Renal pelvis (tissue), 4 donors: ENCODE measurements around the gene TRPM6. TPM values are rescaled to one million over a fixed set of nuclear protein-coding genes. Genes with fewer than 3 reads are reported as not detected.

Experiments used
- DNase-seq: peaks from one replicate; pipeline ENCODE4 v3.0.0-alpha.2; 2013
- polyA plus RNA-seq, 3 donors: library from polyadenylated mRNA; unstranded; fragments of 120-200 nt; gene quantifications; one replicate each; pipeline ENCODE4 v1.2.1, GENCODE V29; 2013; ENCODE audit not compliant: insufficient read length in 3 of 3

Gene TRPM6
- polyA plus RNA-seq, 3 donors = 0.54 to 0.95 (median 0.61) TPM

DNA sequence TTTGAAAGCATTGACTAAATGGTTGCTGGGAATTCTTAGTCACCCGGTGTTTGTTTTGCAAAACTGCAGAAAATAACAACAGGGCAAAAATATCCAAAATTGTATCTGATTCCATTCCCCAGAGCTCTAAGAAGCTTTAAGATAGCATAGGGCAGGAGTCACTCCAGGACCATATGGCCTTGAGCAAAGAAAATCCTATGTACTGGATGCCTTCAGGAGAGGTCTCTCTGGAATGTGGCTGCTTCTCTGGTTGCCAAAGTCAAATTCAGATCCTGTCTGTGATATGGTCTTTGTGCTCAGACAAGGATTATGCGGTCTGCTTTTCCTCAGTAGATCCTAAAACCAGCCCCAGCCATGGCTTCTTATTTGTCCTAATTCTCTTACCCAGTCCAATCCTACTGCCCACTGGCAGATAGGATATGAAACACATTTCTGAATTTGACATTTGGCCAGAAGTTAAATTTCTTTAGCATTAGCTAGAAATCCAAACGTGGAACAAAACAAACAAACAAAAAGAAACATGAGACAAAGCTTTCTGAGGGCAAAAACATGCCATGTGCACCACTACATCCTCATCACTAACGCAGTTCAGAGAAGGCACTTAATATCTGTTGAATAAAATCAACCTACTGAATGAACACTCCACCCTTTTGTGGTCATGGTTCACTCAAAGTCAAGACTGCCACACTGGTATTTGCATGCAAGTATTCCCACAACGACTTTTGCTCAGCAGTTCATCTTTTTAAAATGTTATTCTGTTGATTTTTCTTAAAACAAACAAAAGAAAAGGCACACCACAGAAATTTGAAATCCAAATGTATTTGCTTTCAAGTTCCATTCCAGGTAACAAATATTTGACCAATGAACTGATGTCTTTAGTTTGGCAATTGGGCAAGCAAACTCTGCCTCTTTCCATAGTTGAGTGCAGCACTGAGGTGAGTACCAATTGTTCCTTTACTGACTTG is 165.7 kb downstream of the TRPM6 start:
- no peak for DNase-seq

DNA sequence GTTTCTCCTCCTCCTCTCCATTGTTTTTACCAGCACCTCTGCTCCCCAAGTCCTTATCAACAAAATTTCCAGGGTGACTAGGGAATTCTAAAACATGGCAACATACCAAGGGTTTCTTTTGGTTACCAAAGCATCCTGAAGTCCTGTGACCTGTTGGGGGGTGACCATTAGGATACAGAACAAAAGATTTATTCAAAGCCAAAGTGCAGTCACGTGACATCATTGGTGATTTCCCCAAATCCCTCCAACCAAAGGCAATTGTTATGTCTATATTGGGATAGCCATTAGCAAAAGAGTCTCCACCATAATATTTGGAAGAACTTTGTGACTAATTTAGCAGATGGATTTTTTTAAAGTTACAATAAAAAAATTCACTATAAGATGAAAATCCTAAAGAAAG is 168.4 kb downstream of the TRPM6 start:
- DNase-seq = no peak

DNA sequence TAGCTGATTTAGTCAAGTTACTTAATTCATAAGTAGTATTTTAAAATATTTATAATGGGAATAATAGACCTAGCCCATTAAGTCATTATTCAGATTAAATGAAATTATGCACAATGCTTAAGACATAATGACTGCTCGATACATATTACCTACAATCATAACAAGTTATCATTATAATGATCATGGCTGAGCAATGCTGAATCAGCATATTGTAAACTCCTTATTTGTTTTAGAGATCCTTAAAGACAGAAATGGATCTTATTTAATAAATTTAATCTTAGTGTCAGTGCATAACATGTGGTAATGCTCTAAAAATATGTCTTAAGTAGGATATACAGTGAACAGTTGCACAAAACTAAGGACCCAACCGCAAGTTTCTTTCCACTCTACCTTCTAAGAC is 169.0 kb downstream of the TRPM6 start:
- DNase-seq = no peak

DNA sequence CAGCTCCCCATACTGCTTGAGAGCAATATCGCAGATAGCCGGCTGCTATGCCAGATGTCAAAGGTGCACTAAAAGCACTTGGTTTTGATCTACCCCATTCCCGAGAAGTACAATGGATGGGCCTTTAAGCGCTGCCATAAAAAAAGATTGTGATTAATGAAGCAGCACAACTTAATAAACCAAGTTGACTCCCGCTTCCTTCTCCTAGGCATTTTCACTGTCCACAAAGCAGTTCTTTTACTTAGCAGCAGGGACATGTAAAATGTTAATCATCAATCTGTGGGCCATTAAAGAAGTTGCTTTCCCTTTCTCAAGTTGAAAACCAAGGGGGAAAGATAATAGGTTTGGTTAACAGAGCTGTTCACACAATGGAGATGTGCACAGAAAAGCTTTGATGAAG is 176.4 kb downstream of the TRPM6 start:
- DNase-seq = peak; percentile 75

DNA sequence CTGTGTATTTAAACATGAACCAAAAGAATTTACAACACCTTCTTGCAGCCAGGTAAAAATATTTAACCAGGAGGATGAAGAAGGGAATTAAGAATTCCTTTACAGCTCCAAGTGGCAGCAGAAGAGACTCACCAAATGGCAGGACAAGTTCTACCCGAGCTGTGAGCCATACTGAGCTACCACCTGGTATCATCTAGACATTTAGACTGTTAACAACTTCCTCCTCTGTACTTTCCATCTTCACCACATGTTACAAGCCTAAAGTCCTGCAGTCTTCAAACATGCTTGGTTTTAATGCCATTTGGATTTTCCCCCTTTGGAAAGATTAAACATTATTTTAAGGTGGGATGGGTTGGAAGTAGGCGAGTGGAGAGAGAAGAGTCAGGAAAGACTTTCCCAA is 190.2 kb downstream of the TRPM6 start:
- no peak for DNase-seq

DNA sequence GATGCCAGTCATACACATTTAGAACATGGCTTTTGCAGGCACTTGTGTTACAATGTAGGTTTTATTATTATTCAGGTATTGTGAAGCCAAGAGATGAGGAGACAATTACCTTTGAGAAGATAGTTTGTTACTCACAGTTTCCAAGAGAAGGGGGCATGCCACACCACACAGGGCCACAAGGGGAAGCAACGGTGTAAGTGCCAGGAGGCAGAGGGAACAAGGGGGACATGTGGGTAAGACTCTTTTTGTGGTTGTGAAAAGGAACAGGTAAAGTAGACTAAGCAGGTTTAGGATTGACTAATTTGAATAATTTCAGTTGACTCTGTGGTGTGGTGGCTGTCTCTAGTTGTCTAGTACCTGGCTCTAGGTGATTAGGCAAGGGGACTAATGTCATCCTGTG is 191.2 kb downstream of the TRPM6 start:
- DNase-seq = no peak

DNA sequence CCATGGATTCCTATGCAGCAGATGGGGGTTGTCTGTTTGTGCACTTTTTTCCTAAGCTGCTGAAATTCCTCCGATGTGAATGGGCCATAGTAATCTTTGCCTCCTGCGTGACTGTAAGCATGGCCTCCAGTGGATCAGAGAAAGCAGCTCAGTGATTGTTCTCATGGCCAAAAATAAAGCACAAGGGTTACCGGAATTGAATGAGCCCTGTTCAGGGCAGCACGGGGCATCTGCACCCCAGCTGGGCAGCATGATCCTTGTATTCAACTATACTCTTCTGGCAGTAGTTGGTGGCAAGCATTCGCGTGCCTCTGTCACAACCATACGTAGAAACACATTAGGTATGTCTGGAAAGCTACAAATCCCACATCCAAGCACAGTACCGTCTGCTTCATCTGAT is 196.7 kb downstream of the TRPM6 start:
- no peak for DNase-seq

DNA sequence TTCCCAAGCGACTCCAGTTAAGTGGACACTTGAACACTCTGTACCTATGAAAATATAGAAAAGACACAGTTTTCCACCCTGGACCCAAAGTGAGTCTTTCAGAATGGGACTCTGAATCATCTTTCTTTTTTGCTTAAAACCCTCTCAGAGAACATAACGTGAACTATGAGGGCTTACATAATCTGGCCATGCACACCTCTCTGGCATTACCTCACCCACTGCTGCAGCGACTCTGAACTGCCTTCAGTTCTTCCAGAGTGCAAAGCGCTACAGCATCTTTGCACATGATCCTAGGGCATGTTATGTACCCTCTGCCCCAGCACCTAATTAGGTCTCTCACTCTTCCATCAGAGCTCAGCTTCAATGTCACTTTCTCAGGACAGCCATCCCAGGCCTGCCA is 204.4 kb downstream of the TRPM6 start:
- DNase-seq = no peak

DNA sequence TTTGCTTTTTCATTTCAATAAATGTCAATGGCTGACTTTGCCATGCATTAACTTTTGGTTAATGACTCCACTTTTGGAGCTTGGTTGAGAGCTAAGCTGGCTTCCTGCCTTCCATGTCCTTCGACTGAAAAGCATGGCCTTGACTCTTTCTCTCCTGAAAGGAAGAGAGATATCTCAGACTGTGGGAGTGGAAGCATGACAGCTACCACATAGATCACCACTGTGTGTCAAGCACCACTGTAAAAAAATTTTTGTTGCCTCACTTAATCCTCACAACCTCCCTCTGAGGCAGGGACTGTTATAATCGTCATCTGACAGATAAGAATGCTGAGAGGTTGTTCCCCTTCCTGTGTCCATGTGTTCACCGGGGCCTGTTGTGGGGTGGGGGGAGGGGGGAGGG is 205.8 kb downstream of the TRPM6 start:
- no peak for DNase-seq

DNA sequence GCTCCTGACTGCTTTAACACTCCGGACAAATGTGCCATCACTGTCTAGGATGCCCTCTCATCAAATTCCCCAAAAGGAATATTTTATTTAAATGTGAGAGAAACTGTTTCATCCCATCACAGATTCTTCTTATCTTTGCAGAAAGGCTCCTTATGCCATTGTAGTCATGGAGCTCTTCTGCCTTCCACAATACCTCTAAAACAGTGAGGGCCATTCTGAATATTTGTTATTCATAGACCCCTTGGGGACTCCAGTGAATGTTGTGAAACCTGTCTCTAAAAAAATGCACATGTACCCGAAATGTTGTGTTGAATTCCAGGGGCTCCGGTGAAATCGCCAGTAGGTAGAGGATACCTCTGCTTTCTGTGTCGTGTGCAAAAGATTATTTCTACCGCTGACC is 213.6 kb downstream of the TRPM6 start:
- no peak for DNase-seq

Other genes starting within 250 kb of the TRPM6 start
- gene C9orf40, start 65.0 kb upstream of the TRPM6 start, polyA plus RNA-seq = 1 to 10 TPM; 6.4 to 6.8 (median 6.5) TPM
- 10 to 100 TPM; 17.6 to 20.4 (median 19.0) TPM for gene CARNMT1, start 140.4 kb upstream of the TRPM6 start, polyA plus RNA-seq
- 10 to 100 TPM; 18.0 to 27.4 (median 27.0) TPM for gene NMRK1, start 200.2 kb upstream of the TRPM6 start, polyA plus RNA-seq
- gene OSTF1, start 200.6 kb upstream of the TRPM6 start, polyA plus RNA-seq = 10 to 100 TPM; 21.7 to 26.1 (median 24.7) TPM